NCI-H187 (cell line): Measurements from ENCODE around the gene NEDD1.

ENCODE experiments used
- DNase-seq, 2 experiments: peaks; one replicate each; lab custom pipeline; 2025; lab: John Stamatoyannopoulos, UW

Gene NEDD1, protein sequence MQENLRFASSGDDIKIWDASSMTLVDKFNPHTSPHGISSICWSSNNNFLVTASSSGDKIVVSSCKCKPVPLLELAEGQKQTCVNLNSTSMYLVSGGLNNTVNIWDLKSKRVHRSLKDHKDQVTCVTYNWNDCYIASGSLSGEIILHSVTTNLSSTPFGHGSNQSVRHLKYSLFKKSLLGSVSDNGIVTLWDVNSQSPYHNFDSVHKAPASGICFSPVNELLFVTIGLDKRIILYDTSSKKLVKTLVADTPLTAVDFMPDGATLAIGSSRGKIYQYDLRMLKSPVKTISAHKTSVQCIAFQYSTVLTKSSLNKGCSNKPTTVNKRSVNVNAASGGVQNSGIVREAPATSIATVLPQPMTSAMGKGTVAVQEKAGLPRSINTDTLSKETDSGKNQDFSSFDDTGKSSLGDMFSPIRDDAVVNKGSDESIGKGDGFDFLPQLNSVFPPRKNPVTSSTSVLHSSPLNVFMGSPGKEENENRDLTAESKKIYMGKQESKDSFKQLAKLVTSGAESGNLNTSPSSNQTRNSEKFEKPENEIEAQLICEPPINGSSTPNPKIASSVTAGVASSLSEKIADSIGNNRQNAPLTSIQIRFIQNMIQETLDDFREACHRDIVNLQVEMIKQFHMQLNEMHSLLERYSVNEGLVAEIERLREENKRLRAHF

DNA sequence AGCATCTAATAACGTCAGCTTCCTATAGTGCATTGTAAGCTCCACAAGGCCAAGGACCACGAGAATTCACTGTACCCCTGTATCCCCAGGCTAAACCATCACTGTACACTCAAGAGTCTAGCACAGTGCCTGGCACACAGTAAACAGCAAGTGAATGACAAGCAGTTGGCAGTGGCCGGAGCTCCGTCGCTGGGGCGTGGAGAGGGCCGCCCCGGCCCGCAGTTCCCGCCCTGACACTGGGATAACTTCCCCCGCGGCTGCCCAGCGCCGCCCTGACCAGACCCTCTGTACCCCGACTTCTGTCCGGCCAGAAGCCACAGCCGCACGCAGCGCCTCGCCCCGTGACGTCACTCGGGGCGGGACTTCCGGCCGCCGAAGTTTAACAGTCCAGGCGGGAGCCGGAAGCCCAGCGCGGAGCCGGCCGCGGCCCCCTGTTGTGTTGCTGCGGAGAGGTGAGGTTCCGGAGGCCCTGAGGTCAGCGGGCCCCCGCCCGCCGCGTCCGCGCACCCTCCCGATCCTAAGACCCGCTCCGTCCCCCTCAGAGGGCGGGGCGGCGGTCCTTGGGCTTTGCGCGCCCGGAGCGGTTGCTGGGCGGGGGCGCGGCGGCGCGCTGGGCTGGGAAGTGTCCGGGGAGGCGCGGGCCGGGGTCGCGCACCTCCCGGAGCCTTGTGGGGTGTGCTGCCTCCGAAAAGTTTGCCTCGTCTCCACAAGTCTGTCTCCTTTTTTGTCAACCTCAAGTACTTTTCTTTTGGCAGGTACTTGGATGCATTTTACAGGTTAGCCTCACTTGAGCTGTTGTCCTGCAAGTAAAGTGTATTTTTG is at the start of gene NEDD1:
TSS of gene NEDD1 (plus strand) at position 409 of the 822 bp plus-strand sequence. CDS start 2,503 bp downstream, outside the sequence.
- peak; percentile 72 to 81 for DNase-seq

DNA sequence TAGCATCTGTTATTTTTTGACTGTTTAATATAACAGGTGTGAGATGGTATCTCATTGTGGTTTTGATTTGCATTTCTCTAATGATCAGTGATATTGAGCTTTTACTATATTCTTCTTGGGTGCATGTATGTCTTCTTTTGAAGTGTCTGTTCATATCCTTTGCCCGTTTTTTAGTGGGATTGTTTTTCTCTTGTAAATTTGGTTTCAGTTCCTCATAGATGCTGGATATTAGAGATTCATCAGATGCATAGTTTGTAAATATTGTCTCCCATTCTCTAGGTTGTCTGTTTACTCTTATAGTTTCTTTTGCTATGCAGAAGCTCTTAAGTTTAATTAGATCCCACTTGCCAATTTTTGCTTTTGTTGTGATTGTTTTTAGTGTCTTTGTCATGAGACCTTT is 48.9 kb upstream of the NEDD1 start:
- no peak for DNase-seq

DNA sequence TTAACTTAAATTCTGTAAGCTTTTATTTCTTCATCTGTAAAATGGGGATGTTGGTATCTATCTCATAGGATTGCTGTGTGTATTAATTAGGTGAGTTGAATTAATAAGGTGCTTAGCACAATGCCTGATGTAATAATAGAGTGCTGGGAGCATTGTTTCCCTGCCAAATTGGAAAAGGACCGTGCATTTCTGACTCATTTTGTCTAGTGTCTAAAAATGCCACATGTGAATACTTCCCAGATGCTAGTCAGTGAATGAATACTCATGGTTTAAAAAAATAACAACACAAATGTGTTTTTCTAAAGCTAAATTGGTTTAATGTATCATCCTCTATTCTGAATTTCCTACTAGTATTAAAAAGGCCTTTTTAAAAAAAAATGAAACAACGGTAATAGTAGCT is 45.4 kb upstream of the NEDD1 start:
- no peak for DNase-seq

DNA sequence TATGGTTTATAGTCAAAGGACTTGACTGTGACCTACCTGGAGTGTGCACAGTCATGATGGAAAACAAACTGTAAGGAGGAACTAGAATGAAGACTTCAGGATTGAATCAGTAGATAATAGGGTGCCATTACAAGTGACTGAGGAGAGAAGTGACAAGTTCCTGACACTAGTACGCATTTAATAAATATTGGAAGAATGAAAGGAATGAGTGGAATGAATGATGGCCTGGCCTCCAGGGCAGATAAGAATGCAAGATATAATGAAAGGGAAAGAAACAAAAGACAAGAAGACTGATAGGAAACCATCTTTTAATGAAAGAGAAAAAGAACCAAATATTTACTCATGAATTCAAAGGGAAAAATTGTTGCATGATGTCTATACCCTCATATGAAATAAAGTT is 44.7 kb upstream of the NEDD1 start:
- no peak for DNase-seq

DNA sequence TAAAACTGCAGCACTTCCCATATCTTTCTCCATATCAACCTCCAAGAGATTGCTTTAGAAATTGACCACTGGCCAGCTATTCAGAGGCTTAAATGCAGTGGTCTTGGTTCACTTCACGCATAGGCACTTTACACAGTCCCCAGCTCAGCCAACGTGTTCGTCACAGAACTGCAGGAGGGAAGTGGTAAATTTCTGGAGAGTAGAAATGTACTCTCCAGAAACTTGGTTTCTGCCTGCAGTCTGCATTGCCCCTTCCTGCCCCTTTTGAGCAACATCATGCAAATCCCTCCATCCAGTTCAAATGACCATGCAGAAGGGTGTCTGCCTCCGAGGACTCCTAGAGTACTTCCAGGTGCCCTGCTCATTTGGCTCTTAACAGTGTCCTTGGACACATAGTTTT is 42.7 kb upstream of the NEDD1 start:
- no peak for DNase-seq

DNA sequence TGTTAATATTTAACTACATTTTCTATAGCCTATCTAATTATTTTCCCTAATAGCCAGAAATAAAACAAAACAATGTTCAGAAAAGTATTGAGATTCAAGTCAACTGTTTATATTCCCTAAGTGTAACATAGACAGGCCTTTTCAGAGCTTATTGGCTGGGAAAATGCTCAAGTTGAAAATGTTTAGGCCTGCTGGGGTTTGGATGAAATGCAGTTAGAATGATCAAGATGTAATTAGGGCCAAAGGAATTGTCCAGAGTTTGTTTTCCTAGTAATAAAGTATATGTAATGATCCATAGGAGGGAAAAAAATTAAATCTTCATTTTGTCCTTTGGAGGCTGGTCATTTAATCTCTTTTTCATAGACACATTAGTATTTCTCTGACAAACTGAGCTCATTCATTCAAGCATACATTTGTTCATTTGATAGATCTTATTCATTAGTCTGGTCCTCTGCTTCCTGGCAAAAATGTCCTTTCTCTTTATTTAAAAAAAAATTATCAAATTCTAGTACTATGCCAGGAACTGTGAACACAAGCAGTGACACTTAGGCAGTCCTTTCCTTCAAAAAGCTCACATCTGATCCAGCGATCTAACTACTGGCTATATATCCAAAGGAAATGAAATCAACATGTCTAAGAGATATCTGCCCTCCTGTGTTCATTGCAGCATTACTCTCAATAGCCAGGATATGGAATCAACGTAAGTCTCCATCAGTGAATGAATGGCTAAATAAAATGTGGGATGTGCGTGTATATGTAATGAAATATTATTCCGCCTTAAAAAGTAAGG is 40.1 kb upstream of the NEDD1 start:
- DNase-seq: no peak

DNA sequence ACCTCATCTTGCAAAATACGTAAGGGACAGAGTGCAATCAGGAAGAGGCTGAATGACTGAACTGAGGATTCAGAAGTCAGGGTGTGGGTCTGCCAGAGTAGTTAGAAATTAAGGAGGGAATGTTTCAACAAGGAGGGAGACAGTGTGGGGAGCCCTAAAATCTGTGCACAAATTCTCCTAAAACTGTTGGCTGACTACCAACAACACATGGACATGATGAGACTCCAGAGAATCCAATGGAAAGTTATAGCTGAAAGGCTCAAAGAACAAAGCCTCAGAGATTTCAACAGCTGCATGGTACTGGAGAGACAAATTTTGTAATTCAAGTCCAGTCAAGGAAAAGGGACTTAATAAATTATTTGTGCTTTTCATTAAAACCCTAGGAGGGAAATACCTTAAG is 36.1 kb upstream of the NEDD1 start:
- no peak for DNase-seq

DNA sequence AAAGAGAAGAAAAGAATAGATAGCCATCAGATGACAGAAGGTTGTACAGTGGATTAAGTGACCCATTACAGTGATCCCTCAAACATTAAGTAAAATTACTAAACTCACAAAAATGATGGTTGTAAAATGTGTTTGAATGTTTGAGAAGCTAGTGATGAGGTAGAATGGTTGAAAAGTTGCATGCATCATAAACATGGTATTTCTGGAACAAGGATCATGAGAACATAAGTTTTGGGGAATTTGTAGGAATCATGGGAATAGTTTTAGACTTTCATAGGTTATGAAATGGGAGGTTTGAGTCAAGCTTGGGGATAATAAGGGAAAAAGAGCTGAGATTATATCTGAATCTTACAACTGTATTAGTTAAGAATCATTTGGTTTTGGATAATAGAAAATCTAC is 34.1 kb upstream of the NEDD1 start:
- DNase-seq: no peak

DNA sequence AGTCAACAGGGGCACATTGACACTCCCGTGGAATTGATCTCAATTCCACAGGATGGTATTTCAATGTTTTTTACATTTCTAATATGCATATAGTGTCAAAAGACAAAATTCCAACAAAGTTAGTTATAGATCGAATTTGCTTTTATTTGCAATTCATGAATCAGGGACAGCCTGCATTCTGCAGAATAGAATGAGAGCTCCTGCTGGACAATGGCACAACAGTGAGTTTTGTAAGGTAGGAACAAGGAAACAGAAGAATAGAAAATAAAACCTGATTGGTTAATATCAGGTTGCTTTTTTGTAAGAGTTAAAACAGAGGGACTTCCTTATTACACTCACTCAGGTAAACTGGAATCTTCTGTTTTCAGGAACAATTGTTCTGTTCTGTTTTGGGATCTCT is 32.8 kb upstream of the NEDD1 start:
- DNase-seq: no peak

DNA sequence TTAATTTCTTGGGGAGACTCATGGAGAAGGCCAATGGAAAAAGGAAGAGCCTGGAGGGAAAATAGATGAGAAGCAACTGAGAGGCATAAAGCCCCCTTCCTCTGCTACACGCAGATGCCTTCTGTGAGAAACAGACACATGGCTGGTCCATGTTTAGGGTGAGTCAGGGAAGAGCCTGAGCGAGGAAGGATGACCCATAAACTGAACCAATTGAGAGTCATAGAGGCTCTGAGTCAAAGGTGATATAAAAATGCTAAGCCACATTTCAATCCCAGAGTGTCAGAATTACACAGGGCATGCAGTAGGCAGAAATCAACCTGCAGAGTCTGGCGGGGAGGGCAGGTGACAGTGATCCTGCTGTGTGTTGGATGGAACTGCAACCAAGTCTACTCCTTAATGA is 30.1 kb upstream of the NEDD1 start:
- no peak for DNase-seq

DNA sequence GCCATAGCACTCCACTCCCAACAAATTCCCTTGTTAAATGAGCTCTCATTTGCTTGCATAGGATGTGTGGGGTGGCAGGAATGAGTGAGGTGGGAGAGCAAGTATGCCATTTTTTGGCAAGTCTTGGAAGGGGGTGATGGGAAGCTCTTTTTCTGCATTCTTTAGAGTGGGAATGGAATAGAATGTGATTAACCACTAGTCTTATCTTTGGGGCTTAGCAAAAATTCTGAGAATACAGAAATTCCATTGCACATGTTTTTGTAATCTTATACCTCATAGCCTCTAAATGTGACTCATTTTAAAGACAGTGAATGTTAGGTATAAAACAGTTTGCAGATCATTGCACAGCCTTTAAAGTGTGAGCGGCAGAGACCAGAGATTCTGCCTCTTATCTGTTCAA is 28.4 kb upstream of the NEDD1 start:
- no peak for DNase-seq

DNA sequence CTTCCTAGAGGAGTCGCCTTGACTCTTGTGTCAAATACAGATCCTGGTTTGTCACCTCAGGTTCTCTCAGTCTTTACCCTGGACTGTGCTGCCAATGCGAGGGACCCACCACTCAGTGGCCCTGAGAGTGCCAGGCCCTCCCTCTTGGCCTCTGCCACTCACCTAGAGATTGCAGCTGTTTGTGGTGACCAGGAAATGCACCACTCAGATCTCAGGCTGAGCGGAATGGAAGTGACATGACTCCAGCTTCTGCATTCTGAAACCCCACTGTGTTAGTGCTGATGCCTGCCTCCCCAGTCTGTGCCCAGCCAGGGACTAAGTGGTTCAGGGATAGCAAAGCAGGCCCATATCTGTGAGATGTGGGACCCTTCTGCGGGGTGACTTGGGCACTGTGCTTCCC is 27.8 kb upstream of the NEDD1 start:
- DNase-seq: no peak

DNA sequence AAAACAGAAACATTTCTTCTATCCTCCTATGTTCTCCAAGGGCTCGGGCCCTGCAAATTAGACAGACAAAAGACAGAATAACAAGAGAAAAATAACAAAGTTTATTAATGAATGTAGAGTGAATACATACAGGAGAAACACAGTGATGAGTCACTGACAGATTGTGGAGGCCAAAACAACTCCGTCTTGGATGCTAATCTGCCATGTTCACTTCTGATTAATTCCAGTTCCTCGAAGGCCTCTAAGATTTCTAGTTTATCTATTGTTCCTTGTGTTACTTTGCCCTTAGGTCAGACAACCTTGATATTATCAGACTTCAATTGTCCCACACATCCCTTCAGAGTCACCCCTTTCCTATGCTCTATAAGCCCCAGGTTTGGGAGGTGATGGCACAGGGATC is 26.8 kb upstream of the NEDD1 start:
- DNase-seq: no peak

DNA sequence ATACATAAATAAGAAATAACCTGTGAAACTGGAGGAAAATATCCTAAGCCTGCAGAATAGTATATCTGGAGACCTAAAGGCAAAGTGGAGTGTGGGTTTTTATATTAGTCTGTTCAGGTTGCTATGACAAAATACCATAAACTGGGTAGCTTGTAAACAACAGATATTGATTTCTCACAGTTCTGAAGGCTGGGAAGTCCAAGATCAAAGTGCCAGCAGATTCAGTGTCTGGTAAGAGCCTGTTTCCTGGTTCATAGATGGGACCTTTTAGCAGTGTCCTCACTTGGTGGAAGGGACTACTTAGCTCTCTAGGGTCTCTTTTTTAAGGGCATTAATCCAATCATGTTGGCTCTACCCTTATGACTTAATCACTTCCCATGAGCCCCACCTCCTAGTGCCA is 25.4 kb upstream of the NEDD1 start:
- DNase-seq: no peak

DNA sequence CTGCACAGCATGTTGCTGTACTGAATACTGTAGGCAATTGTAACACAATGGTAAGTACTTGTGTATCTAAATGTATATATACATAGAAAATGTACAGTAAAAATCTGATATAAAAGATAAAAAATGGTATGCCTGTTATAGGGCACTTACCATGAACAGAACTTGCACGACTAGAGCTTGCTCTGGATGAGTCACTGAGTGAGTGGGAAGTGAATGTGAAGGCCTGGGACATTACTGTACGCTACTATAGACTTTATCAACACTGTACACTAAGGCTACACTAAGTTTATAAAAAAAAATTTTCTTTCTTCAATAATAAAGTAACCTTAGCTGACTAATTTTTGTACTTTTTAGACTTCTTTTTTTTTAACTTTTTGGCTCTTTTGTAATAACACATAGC is 24.2 kb upstream of the NEDD1 start:
- no peak for DNase-seq

DNA sequence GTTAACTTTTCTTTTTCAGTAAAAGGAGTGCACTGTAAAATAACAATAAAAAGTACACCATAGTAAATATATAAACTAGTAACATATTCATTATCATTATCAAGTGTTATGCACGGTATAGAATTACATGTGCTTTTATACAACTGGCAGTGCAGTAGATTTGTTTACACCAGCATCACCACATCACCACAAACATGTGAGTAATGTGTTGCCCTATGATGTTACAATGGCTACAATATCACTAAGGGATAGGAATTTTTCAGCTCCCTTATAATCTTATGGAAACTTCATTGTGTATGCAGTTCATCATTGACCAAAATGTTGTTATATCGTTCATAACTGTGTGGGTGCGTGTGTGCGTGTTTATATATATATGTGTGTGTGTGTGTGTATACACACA is 23.5 kb upstream of the NEDD1 start:
- no peak for DNase-seq

DNA sequence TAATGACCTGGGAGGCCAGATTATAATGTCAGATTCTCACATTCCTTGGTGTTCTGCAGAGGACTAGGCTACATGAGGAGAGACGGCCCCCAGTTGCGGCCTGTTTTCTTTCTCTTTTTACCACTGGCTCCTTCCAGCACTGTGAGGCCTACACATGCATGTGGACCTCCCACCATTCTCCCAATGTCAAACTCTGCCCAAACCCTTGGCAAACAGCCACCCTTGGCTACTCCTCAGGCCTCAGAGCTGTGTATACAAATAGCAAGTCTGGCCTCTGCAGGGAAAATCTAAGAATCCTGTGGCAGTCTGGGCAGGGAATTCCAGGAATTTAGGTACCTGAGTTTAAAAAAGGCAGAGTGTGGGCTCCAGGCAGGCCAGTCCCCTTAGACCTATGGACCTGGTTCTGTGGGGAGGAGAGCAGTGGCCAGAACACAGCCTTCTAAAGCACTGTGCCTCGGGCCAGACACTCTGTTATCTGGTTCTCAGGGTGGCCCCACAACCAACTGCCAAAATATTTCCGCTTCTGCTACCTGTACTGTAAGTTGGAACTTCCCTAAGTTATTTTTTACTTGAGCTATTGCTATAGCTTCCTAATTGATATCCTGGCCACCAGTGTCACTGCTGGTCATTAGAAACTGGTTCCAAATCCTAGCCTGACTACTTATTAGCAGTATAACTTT is 19.9 kb upstream of the NEDD1 start:
- no peak for DNase-seq

DNA sequence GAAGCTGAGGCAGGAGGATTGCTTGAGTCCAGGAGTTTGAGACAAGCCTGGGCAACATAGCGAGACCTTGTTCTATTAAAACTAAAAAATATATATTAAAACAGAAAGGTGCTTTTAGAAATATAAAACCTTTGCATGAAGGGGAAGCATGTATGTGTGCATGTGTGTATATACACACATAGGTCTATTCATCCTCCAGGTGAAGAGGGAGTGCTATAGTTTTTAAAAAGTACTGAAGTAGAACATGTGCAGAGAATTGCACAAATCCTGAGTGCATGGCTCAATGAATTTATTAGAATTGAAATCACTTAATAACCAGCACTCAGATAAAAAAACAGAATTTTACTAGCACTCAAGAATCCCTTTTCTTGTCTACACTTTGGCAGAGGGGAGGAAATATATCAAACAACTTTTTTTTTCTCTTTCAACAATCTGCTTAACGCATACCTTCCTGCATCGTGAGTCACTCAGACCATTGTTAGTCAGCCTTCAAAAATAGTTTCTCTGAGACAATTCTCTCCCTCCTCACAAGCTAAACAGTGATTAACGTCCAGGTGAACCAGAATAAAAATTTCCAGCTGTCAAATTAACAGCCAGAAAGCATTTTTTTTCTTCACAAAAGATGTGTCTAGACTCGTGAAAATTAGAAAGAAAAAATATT is 17.7 kb upstream of the NEDD1 start:
- no peak for DNase-seq

DNA sequence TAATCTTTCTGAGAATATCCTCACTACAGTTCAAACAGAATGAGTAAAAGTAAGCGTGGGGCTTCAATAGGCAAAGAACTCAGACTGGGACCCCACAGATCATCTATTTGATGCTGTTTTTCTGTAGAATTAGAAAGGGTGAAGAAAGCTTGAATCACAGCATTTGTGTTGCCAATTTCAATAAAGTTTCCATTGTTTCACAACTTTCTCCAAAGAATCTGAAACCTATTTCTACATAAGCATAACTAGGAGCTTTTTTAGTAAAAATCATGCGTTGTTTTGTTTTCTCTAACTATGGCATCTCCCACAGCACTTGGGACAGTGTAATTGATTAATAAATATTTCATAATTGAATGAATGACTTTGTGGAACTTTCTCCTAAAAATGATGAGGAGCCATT is 16.7 kb upstream of the NEDD1 start:
- no peak for DNase-seq

DNA sequence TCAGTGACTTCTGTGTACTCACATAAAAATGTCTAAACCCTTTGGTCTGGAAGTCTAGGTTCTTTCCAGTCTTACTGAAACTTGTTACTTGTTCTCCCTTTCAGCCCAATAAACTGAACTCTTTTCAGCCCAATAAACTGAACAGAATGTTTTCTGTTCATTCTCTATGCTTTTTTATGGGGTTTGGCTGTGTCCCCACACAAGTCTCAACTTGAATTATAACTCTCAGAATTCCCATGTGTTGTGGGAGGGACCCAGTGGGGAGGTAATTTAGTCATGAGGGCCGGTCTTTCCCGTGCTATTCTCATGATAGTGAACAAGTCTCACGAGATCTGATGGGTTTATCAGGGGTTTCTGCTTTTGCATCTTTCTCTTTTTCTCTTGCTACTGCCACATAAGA is 15.0 kb upstream of the NEDD1 start:
- DNase-seq: no peak

DNA sequence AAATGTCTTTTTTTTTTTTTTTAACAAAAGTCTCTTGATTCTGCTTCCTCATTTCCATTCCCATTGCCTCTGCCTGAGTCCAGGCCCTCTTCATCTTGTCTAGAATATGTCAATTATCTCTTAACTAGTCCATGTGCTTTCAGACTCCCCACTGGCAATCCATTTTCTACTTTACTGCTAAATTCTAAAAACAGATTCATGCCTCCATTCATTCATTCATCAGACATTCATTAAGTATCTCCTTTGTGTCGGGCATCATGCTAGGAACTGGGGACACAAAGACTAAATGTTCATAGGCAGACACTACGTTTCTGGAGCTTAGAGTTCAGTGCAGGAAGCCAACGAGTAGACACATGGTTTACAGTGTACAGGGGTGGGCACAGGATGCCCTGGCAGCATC is 9.6 kb upstream of the NEDD1 start:
- DNase-seq: no peak
